Subcutaneous adipose tissue (tissue), 4 donors: Measurements from ENCODE around the gene NPAS3. TPM values are rescaled to one million over a fixed set of nuclear protein-coding genes. Genes with fewer than 3 reads are reported as not detected.

ENCODE experiments used
- CTCF ChIP-seq: fragments of 450-650 bp; IDR thresholded peaks from one replicate; pipeline ENCODE4 v1.5.1; 2016; ENCODE audit warnings: low read depth, mild to moderate bottlenecking, control low read depth, antibody characterized with exemption, moderate library complexity
- total RNA-seq, 4 donors: library from RNA; depleted of rRNA; stranded (reverse); fragments of >200 nt; gene quantifications; one replicate each; pipeline ENCODE4 v1.1.0, GENCODE V29; 2016

Gene NPAS3
- total RNA-seq, 4 donors from 2014 or later = 0.51 to 1.3 (median 1.0) TPM

- no peak for TF ChIP-seq CTCF
These were observed 793.5 kb downstream of the NPAS3 start for GRCh38 chr14:33732175-33732574.

GRCh38 chr14:33733310-33733709, 794.6 kb downstream of the NPAS3 start:
- no peak for TF ChIP-seq CTCF

- TF ChIP-seq CTCF = no peak
These were observed 795.0 kb downstream of the NPAS3 start for GRCh38 chr14:33733721-33734120.

GRCh38 chr14:33734387-33734786, 795.7 kb downstream of the NPAS3 start:
- TF ChIP-seq CTCF = no peak

- no peak for TF ChIP-seq CTCF
These were observed 797.7 kb downstream of the NPAS3 start for GRCh38 chr14:33736299-33736825.

- no peak for TF ChIP-seq CTCF
These were observed 798.3 kb downstream of the NPAS3 start for GRCh38 chr14:33736979-33737378.

GRCh38 chr14:33737446-33737845, 798.8 kb downstream of the NPAS3 start:
- no peak for TF ChIP-seq CTCF

- TF ChIP-seq CTCF = no peak
These were observed 799.4 kb downstream of the NPAS3 start for GRCh38 chr14:33738029-33738428.
